Measurements from ENCODE around the gene SETD1B.

GRCh38 chr12:121812921-121813896 lies 9.4 kb downstream of the SETD1B start:
- TF ChIP-seq CTCF (conservative IDR thresholded peaks at IDR 0.05; ENCODE audit: low read depth, low read length) = no peak
- no peak for TF ChIP-seq POLR2A (IDR thresholded peaks at IDR 0.05; ENCODE audit: low read depth, low read length)

Data from IMR-90 (cell line).